ENCODE measurements around the gene FLAD1.

Gene FLAD1

GRCh38 chr1:154952664-154953063 is 30.5 kb upstream of the FLAD1 start:
- no peak for DNase-seq (ENCODE audit: low read depth)

- no peak for DNase-seq (ENCODE audit: low read depth)
Measured at GRCh38 chr1:154953611-154954038, 29.5 kb upstream of the FLAD1 start.

GRCh38 chr1:154954541-154954940 is 28.6 kb upstream of the FLAD1 start:
- DNase-seq (ENCODE audit: low read depth): no peak

GRCh38 chr1:154955039-154955717 is 28.0 kb upstream of the FLAD1 start:
- DNase-seq (ENCODE audit: low read depth): peak; percentile 56

GRCh38 chr1:154955718-154956543 is 27.2 kb upstream of the FLAD1 start, which contains the start of gene PBXIP1:
Gene PBXIP1 (minus strand): TSS chr1:154956099. CDS start chr1:154953721, 2,378 bp downstream.
- DNase-seq (ENCODE audit: low read depth): peak; percentile 51

- DNase-seq (ENCODE audit: low read depth): no peak
Measured at GRCh38 chr1:154956544-154956941, 26.6 kb upstream of the FLAD1 start.

- no peak for DNase-seq (ENCODE audit: low read depth)
Measured at GRCh38 chr1:154957091-154957657, 26.0 kb upstream of the FLAD1 start.

- no peak for DNase-seq (ENCODE audit: low read depth)
Measured at GRCh38 chr1:154958036-154958435, 25.1 kb upstream of the FLAD1 start.

GRCh38 chr1:154958681-154959425 is 24.3 kb upstream of the FLAD1 start:
- DNase-seq (ENCODE audit: low read depth): no peak

- DNase-seq (ENCODE audit: low read depth): no peak
Measured at GRCh38 chr1:154959426-154959780, 23.7 kb upstream of the FLAD1 start.

- no peak for DNase-seq (ENCODE audit: low read depth)
Measured at GRCh38 chr1:154960446-154961136, 22.6 kb upstream of the FLAD1 start.

- peak; percentile 71 for DNase-seq (ENCODE audit: low read depth)
Measured at GRCh38 chr1:154961207-154962155, 21.7 kb upstream of the FLAD1 start, which contains the start of gene PYGO2. Gene PYGO2 (minus strand): TSS chr1:154961782. CDS start chr1:154961576, 206 bp downstream.

- DNase-seq (ENCODE audit: low read depth): no peak
Measured at GRCh38 chr1:154962156-154962749, 20.9 kb upstream of the FLAD1 start.

- DNase-seq (ENCODE audit: low read depth): no peak
Measured at GRCh38 chr1:154962795-154963330, 20.3 kb upstream of the FLAD1 start.

- DNase-seq (ENCODE audit: low read depth): no peak
Measured at GRCh38 chr1:154963643-154964042, 19.5 kb upstream of the FLAD1 start.

GRCh38 chr1:154964359-154964758 is 18.8 kb upstream of the FLAD1 start:
- DNase-seq (ENCODE audit: low read depth): no peak

GRCh38 chr1:154966111-154966510 is 17.0 kb upstream of the FLAD1 start:
- DNase-seq (ENCODE audit: low read depth): no peak

- DNase-seq (ENCODE audit: low read depth): no peak
Measured at GRCh38 chr1:154967331-154967950, 15.7 kb upstream of the FLAD1 start.

GRCh38 chr1:154968731-154969130 is 14.4 kb upstream of the FLAD1 start:
- no peak for DNase-seq (ENCODE audit: low read depth)

All from stimulated activated CD8-positive, alpha-beta memory T cell treated with anti-CD3 and anti-CD28 coated beads, Interleukin-12 subunit alpha, Interleukin-12 subunit beta, amount 100 ng/mL, for 4 hours (primary cell).